GM21515 (cell line): Measurements from ENCODE around the gene KCNQ5.

Experiments
- ATAC-seq: cut with Tn5 transposase; IDR thresholded peaks from one replicate; pipeline ENCODE4 v1.9.1; 2021; ENCODE audit not compliant: unreplicated experiment

The KCNQ5 gene

GRCh38 chr6:73042892-73043291 is 421.0 kb downstream of the KCNQ5 start:
- ATAC-seq, result no peak

- no peak for ATAC-seq
These were observed 421.6 kb downstream of the KCNQ5 start for GRCh38 chr6:73043446-73043845.

GRCh38 chr6:73045609-73046008 is 423.7 kb downstream of the KCNQ5 start:
- no peak for ATAC-seq

GRCh38 chr6:73047801-73048200 is 425.9 kb downstream of the KCNQ5 start:
- ATAC-seq, result no peak

GRCh38 chr6:73049971-73050594 is 428.2 kb downstream of the KCNQ5 start:
- no peak for ATAC-seq

GRCh38 chr6:73050706-73051105 is 428.8 kb downstream of the KCNQ5 start:
- no peak for ATAC-seq

GRCh38 chr6:73051147-73051546 is 429.3 kb downstream of the KCNQ5 start:
- no peak for ATAC-seq

- no peak for ATAC-seq
These were observed 433.1 kb downstream of the KCNQ5 start for GRCh38 chr6:73054958-73055357.

GRCh38 chr6:73058736-73059135 is 436.9 kb downstream of the KCNQ5 start:
- ATAC-seq, result no peak

- no peak for ATAC-seq
These were observed 440.3 kb downstream of the KCNQ5 start for GRCh38 chr6:73062130-73062529.

- ATAC-seq, result no peak
These were observed 441.0 kb downstream of the KCNQ5 start for GRCh38 chr6:73062837-73063236.

- no peak for ATAC-seq
These were observed 442.4 kb downstream of the KCNQ5 start for GRCh38 chr6:73064266-73064665.

- ATAC-seq, result no peak
These were observed 451.4 kb downstream of the KCNQ5 start for GRCh38 chr6:73073238-73073637.

GRCh38 chr6:73074175-73074574 is 452.3 kb downstream of the KCNQ5 start:
- ATAC-seq, result no peak

GRCh38 chr6:73076211-73076954 is 454.5 kb downstream of the KCNQ5 start:
- no peak for ATAC-seq

GRCh38 chr6:73078333-73078862 is 456.5 kb downstream of the KCNQ5 start:
- ATAC-seq, result no peak

- no peak for ATAC-seq
These were observed 457.2 kb downstream of the KCNQ5 start for GRCh38 chr6:73078908-73079610.

GRCh38 chr6:73079611-73079955 is 457.7 kb downstream of the KCNQ5 start:
- no peak for ATAC-seq

- no peak for ATAC-seq
These were observed 458.1 kb downstream of the KCNQ5 start for GRCh38 chr6:73079978-73080377.

GRCh38 chr6:73081955-73082354 is 460.1 kb downstream of the KCNQ5 start:
- ATAC-seq, result no peak

GRCh38 chr6:73083886-73084285 is 462.0 kb downstream of the KCNQ5 start:
- ATAC-seq, result no peak

- ATAC-seq, result no peak
These were observed 463.6 kb downstream of the KCNQ5 start for GRCh38 chr6:73085443-73085871.
